Ovary (tissue), 9 donors: ENCODE data around the gene ATP5F1C. TPM values are rescaled to one million over a fixed set of nuclear protein-coding genes. Genes with fewer than 3 reads are reported as not detected.

Experiments
- DNase-seq, 5 donors: peaks; one replicate each; pipeline ENCODE4 v3.0.0-alpha.2; 2019 to 2020
- H3K27ac ChIP-seq, 2 donors: fragments of 200-600 bp; one replicate each; pipeline versions ENCODE4 v1.5.1 to v1.8.0; 2019 to 2022
- H3K27me3 ChIP-seq: fragments of 200-600 bp; one replicate; pipeline ENCODE4 v1.8.0; 2022
- H3K36me3 ChIP-seq: fragments of 200-600 bp; sonication (generic); one replicate; pipeline ENCODE4 v1.5.1; 2019
- H3K4me1 ChIP-seq: one replicate; pipeline ENCODE4 v1.8.1; 2013; ENCODE audit warnings: mild to moderate bottlenecking, moderate library complexity; ENCODE audit not compliant: insufficient read depth
- H3K4me3 ChIP-seq: fragments of 200-600 bp; sonication (generic); one replicate; pipeline ENCODE4 v1.5.1; 2017
- H3K9me3 ChIP-seq, 2 donors: fragments of 200-600 bp in 1 of 2; sonication (generic) in 1 of 2; one replicate each; pipeline versions ENCODE4 v1.5.1 to v1.8.1; 2013 to 2019; ENCODE audit warnings: mild to moderate bottlenecking in 1 of 2, moderate library complexity in 1 of 2
- CTCF ChIP-seq, 3 donors: fragments of 450-650 bp in 2 of 3; fragments of 200-600 bp in 1 of 3; IDR thresholded peaks; one replicate each; pipeline versions ENCODE4 v1.5.1 to v1.8.0; 2016 to 2022; ENCODE audit warnings: antibody characterized with exemption in 3 of 3, mild to moderate bottlenecking in 1 of 3
- EP300 ChIP-seq: sonication (generic); formaldehyde crosslinking; IDR thresholded peaks from one replicate; pipeline ENCODE4 v1.6.1; 2017; ENCODE audit warnings: antibody characterized with exemption
- POLR2A ChIP-seq: fragments of 450-650 bp; IDR thresholded peaks from one replicate; pipeline ENCODE4 v1.6.1; 2017; ENCODE audit warnings: antibody characterized with exemption, mild to moderate bottlenecking, moderate library complexity
- WGBS, 3 donors: extraction: QIAGEN DNeasy Blood & Tissue Kit in 1 of 3; methylation state at CpG; one replicate each; pipeline versions ENCODE4 v1.1.5 to v1.1.7; 2013 to 2017; 5-methylcytosine and 5-hydroxymethylcytosine counted together
- intact Hi-C, 4 donors: fragments of 100-400 bp; cut with DNase I; formaldehyde crosslinking; loops; one replicate each; pipeline versions ENCODE4 v1.11.0 to v1.15.1; 2022 to 2023
- polyA plus RNA-seq, 2 donors: library from polyadenylated mRNA; stranded (reverse); fragments of 200-250 nt in 1 of 2; fragments of 350-450 nt in 1 of 2; fragmentation: Illumina TruSeq in 1 of 2; extraction: RNeasy Lipid Tissue Mini Kit (QIAGEN cat#74804) in 1 of 2; gene quantifications; one replicate each; pipeline ENCODE4 v1.2.3, GENCODE V29; 2013 to 2014
- total RNA-seq, 7 donors: library from RNA; depleted of rRNA in 2 of 7; stranded (reverse); fragments of >200 nt in 2 of 7; fragmentation: NEBNext Ultra II Directional in 3 of 7; extraction: Animal tissue kit (Norgen Biotek cat#: 25700) in 3 of 7; gene quantifications; one replicate each; pipeline versions ENCODE4 v1.1.0 to v1.2.4, GENCODE V29; 2016 to 2023
- donor health status: DM: no; HTN: no; CAD: no; lungs with moderate emphysema.
- donor health status: DM: no; HTN: no; CAD: no.
- donor health status: Bipolar disorder and iron deficiency.
- donor health status: DM: yes; HTN: yes; CAD: no.
- donor health status: DM: no; HTN: no; CAD: no.
- donor health status: DM: yes; HTN: yes; CAD: no.

The ATP5F1C gene
- total and polyA plus RNA-seq, 9 donors, result 154 to 324 (median 191) TPM

- peaks cover 10% of the 10 kb centered on the region for H3K4me1 ChIP-seq
Observed at GRCh38 chr10:7794251-7795026, 6.5 kb downstream of the ATP5F1C start.

GRCh38 chr10:7795605-7796004 is 7.6 kb downstream of the ATP5F1C start:
- intact Hi-C loops, result no loop called here
- Histone ChIP-seq H3K4me1 (peaks cover 9% of the 10 kb centered on the region), H3K27me3 (no peaks in the 10 kb centered on the region), H3K36me3 (no peaks in the 10 kb centered on the region), H3K27ac (no peak overlapping the region), H3K4me3 (no peak overlapping the region), H3K9me3 (no peaks in the 10 kb centered on the region)
- DNase-seq, result no peak
- TF ChIP-seq POLR2A (no peak), EP300 (no peak), CTCF (IDR thresholded peaks at IDR 0.05) (no peak)
- WGBS, 3 donors, result 25 to 53% (median 29%) methylated on average over 4 of the region's 4 CpGs

More at GRCh38 chr10:7794251-7795026, 6.5 kb downstream of the ATP5F1C start:
- Histone ChIP-seq H3K27me3 (no peaks in the 10 kb centered on the region), H3K36me3 (no peaks in the 10 kb centered on the region), H3K4me3 (no peak overlapping the region), H3K27ac (no peak overlapping the region), H3K9me3 (no peaks in the 10 kb centered on the region)
- WGBS, 3 donors, result 66 to 74% (median 66%) methylated on average over 4 of the region's 4 CpGs
- no peak for TF ChIP-seq POLR2A
- TF ChIP-seq EP300, result no peak
- TF ChIP-seq CTCF (IDR thresholded peaks at IDR 0.05), result no peak
- no peak for DNase-seq
- intact Hi-C loops, result no loop called here

- intact Hi-C loops, result no loop called here
- WGBS, 3 donors, result 10 to 26% (median 12%) methylated on average over 6 of the region's 6 CpGs
- peak in 4 of 5 donors; percentile 27 to 56 (median 35) for DNase-seq
- H3K27me3 ChIP-seq, result no peaks in the 10 kb centered on the region
- H3K4me3 ChIP-seq, result no peak overlapping the region
- no peaks in the 10 kb centered on the region for H3K36me3 ChIP-seq
- no peak overlapping the region for H3K27ac ChIP-seq
- H3K4me1 ChIP-seq, result peaks cover 9% of the 10 kb centered on the region
- TF ChIP-seq POLR2A, result no peak
- no peak for TF ChIP-seq CTCF (IDR thresholded peaks at IDR 0.05)
- TF ChIP-seq EP300, result no peak
- no peaks in the 10 kb centered on the region for H3K9me3 ChIP-seq
Observed at GRCh38 chr10:7797582-7797981, 9.6 kb downstream of the ATP5F1C start.

GRCh38 chr10:7802606-7803005 is 14.6 kb downstream of the ATP5F1C start:
- no peak for DNase-seq
- TF ChIP-seq CTCF (IDR thresholded peaks at IDR 0.05), result no peak
- no peak for TF ChIP-seq POLR2A
- no peak for TF ChIP-seq EP300
- 80 to 84% (median 83%) methylated on average over 4 of the region's 4 CpGs for WGBS, 3 donors
- intact Hi-C loops, result no loop called here
- Histone ChIP-seq H3K4me1 (peaks cover 3% of the 10 kb centered on the region), H3K27me3 (no peaks in the 10 kb centered on the region), H3K4me3 (no peak overlapping the region), H3K27ac (no peak overlapping the region), H3K9me3 (no peaks in the 10 kb centered on the region), H3K36me3 (no peaks in the 10 kb centered on the region)
